ENCODE measurements around the gene PGC.

PGC gene

GRCh38 chr6:41692730-41693129 lies 54.5 kb downstream of the PGC start:
- H3K27me3 Mint-ChIP-seq: peaks cover 5% of the 10 kb centered on the region
- no peak overlapping the region for H3K4me3 Mint-ChIP-seq
- no peaks in the 10 kb centered on the region for H3K9me3 Mint-ChIP-seq
- peaks cover 5% of the 10 kb centered on the region for H3K36me3 Mint-ChIP-seq
- CTCF ChIA-PET: interaction anchor here (0.8 to 1.8 kb wide), 3 partner anchors 9 to 83 kb away, joined by 3 to 6 read pairs (median 3); no protein-coding TSS in a partner anchor
- no peak for DNase-seq
- H3K4me1 Mint-ChIP-seq: no peaks in the 10 kb centered on the region
- no peak overlapping the region for H3K27ac Mint-ChIP-seq

- H3K27ac Mint-ChIP-seq: no peak overlapping the region
- peaks cover 6% of the 10 kb centered on the region for H3K36me3 Mint-ChIP-seq
- H3K4me1 Mint-ChIP-seq: no peaks in the 10 kb centered on the region
These were observed 55.0 kb downstream of the PGC start for GRCh38 chr6:41692080-41692675.

GRCh38 chr6:41691426-41692079 lies 55.6 kb downstream of the PGC start:
- Mint-ChIP-seq H3K27ac (no peak overlapping the region), H3K36me3 (peaks cover 6% of the 10 kb centered on the region), H3K4me3 (no peak overlapping the region), H3K9me3 (no peaks in the 10 kb centered on the region), H3K27me3 (peaks cover 5% of the 10 kb centered on the region), H3K4me1 (no peaks in the 10 kb centered on the region)
- CTCF ChIA-PET: interaction anchor here (1.8 kb wide), 1 partner anchor 8 kb away, joined by 6 read pairs; no protein-coding TSS in a partner anchor
- no peak for DNase-seq

More at GRCh38 chr6:41692080-41692675, 55.0 kb downstream of the PGC start:
- peaks cover 5% of the 10 kb centered on the region for H3K27me3 Mint-ChIP-seq
- no peak overlapping the region for H3K4me3 Mint-ChIP-seq
- CTCF ChIA-PET: interaction anchor here (0.8 to 1.8 kb wide), 3 partner anchors 8 to 84 kb away, joined by 3 to 6 read pairs (median 3); no protein-coding TSS in a partner anchor
- H3K9me3 Mint-ChIP-seq: no peaks in the 10 kb centered on the region
- DNase-seq: no peak

- Mint-ChIP-seq H3K4me3 (no peak overlapping the region), H3K4me1 (no peaks in the 10 kb centered on the region), H3K27ac (no peak overlapping the region), H3K27me3 (peaks cover 5% of the 10 kb centered on the region), H3K36me3 (peaks cover 6% of the 10 kb centered on the region), H3K9me3 (no peaks in the 10 kb centered on the region)
- no peak for DNase-seq
- CTCF ChIA-PET: interaction anchor here (1.3 to 2.8 kb wide), 2 partner anchors 14 to 322 kb away, joined by 3 to 8 read pairs; no protein-coding TSS in a partner anchor
These were observed 56.5 kb downstream of the PGC start for GRCh38 chr6:41690541-41691330.

GRCh38 chr6:41689171-41690008 lies 57.8 kb downstream of the PGC start:
- Mint-ChIP-seq H3K4me3 (no peak overlapping the region), H3K36me3 (peaks cover 6% of the 10 kb centered on the region), H3K27ac (no peak overlapping the region), H3K4me1 (no peaks in the 10 kb centered on the region), H3K27me3 (no peaks in the 10 kb centered on the region), H3K9me3 (no peaks in the 10 kb centered on the region)
- no peak for DNase-seq
- CTCF ChIA-PET: interaction anchor here (1.3 to 2.8 kb wide), 3 partner anchors 16 to 321 kb away, joined by 3 to 8 read pairs (median 3); no protein-coding TSS in a partner anchor

GRCh38 chr6:41688256-41688965 lies 58.8 kb downstream of the PGC start:
- H3K4me1 Mint-ChIP-seq: peaks cover 5% of the 10 kb centered on the region
- no peak for DNase-seq
- no peaks in the 10 kb centered on the region for H3K9me3 Mint-ChIP-seq
- CTCF ChIA-PET: interaction anchor here (0.6 to 2.8 kb wide), 6 partner anchors 17 to 381 kb away, joined by 3 to 8 read pairs (median 4); no protein-coding TSS in a partner anchor
- H3K27me3 Mint-ChIP-seq: peaks cover 4% of the 10 kb centered on the region
- no peak overlapping the region for H3K27ac Mint-ChIP-seq
- no peak overlapping the region for H3K4me3 Mint-ChIP-seq
- H3K36me3 Mint-ChIP-seq: peaks cover 6% of the 10 kb centered on the region

- CTCF ChIA-PET: interaction anchor here (1.3 to 2.8 kb wide), 4 partner anchors 17 to 93 kb away, joined by 3 to 8 read pairs (median 5); no protein-coding TSS in a partner anchor
- H3K27me3 Mint-ChIP-seq: peaks cover 11% of the 10 kb centered on the region
- no peak overlapping the region for H3K27ac Mint-ChIP-seq
- peaks cover 11% of the 10 kb centered on the region for H3K4me1 Mint-ChIP-seq
- no peak overlapping the region for H3K4me3 Mint-ChIP-seq
- no peaks in the 10 kb centered on the region for H3K9me3 Mint-ChIP-seq
- DNase-seq: no peak
- peaks cover 6% of the 10 kb centered on the region for H3K36me3 Mint-ChIP-seq
These were observed 59.6 kb downstream of the PGC start for GRCh38 chr6:41687501-41688175.
